ENCODE measurements around the gene DNASE1L3. TPM values are rescaled to one million over a fixed set of nuclear protein-coding genes. Genes with fewer than 3 reads are reported as not detected.
"Not testable (repeated sequence)": the region's sequence is repeated elsewhere in the genome, so short reads cannot be mapped to it uniquely, and the experiment has no call there.

DNASE1L3 gene
- total and polyA plus RNA-seq, 2 of the 13 experiments (the other 11 are each of a cell fraction or from before 2014, with no cell fraction given): 0.86 to 1.7 TPM

DNA sequence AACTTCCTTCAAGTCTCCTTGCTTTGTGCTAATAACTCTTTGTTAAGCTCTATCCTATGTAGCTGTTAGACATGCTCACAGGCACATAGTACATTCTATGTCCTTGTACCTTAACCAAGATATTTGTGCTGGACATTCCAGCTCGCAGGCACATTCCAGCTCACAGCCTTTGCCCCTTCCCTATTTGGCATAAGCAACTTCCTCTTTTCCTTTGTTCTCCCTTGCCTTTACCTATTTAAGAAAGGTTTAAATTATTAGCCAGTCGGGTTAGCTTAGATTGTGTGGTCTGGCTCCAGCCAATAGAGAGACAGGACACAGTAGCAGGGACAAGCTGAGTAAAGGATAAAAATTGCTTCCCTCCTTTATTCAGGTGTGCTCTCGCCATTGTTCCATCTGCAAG is 9.3 kb downstream of the DNASE1L3 start (continued):
- TF ChIP-seq, protein P1, sequence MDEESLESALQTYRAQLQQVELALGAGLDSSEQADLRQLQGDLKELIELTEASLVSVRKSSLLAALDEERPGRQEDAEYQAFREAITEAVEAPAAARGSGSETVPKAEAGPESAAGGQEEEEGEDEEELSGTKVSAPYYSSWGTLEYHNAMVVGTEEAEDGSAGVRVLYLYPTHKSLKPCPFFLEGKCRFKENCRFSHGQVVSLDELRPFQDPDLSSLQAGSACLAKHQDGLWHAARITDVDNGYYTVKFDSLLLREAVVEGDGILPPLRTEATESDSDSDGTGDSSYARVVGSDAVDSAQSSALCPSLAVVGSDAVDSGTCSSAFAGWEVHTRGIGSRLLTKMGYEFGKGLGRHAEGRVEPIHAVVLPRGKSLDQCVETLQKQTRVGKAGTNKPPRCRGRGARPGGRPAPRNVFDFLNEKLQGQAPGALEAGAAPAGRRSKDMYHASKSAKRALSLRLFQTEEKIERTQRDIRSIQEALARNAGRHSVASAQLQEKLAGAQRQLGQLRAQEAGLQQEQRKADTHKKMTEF (CRISPR knock-in tag; IDR thresholded peaks at IDR 0.05): peak; percentile 51; the same call in 1 of the 2 replicates
- TF ChIP-seq JUN (CRISPR knock-in tag; IDR thresholded peaks at IDR 0.05) (peak; percentile 26; the same call in 1 of the 2 replicates), KDM6A (CRISPR knock-in tag; IDR thresholded peaks at IDR 0.05; ENCODE audit: low read depth) (peak; percentile 69; the same call in 1 of the 2 replicates), GABPA (CRISPR knock-in tag; IDR thresholded peaks at IDR 0.05; ENCODE audit: low read depth) (peak; percentile 51), ZNF614 (CRISPR knock-in tag; IDR thresholded peaks at IDR 0.05; ENCODE audit: borderline replicate concordance) (peak; percentile 60; the same call in 1 of the 2 replicates), BCL6 (CRISPR knock-in tag; IDR thresholded peaks at IDR 0.05) (peak; percentile 68), HNF4G (IDR thresholded peaks at IDR 0.05; ENCODE audit: borderline replicate concordance, low read depth, low read length) (peak; percentile 74; the same call in 1 of the 2 replicates), HNF4G (CRISPR knock-in tag; IDR thresholded peaks at IDR 0.05; ENCODE audit: borderline replicate concordance, low read depth) (peak; percentile 75; the same call in 1 of the 2 replicates), ZNF121 (CRISPR knock-in tag; IDR thresholded peaks at IDR 0.05) (peak; percentile 21; the same call in 1 of the 2 replicates), SAP130 (CRISPR knock-in tag; IDR thresholded peaks at IDR 0.05; ENCODE audit: low read depth) (peak; percentile 53; the same call in 1 of the 2 replicates), HMG20A (CRISPR knock-in tag; IDR thresholded peaks at IDR 0.05; ENCODE audit: borderline replicate concordance) (peak; percentile 45; the same call in 1 of the 2 replicates), POGZ (CRISPR knock-in tag; IDR thresholded peaks at IDR 0.05) (peak; percentile 74), ZNF317 (CRISPR knock-in tag; IDR thresholded peaks at IDR 0.05) (0 out of 2 replicates have a peak, but pooled peaks have one; percentile 61), TCF7 (IDR thresholded peaks at IDR 0.05; ENCODE audit: low read depth) (peak; percentile 63), RCOR2 (CRISPR knock-in tag; IDR thresholded peaks at IDR 0.05) (peak; percentile 59; the same call in 1 of the 2 replicates), EP300 (IDR thresholded peaks at IDR 0.05; ENCODE audit: low read depth in 2 of 2, low read length in 2 of 2) (peak in 1 of 2 experiments; percentile 73; a peak in 2 of 4 replicates), EP300 (CRISPR knock-in tag; IDR thresholded peaks at IDR 0.05; ENCODE audit: borderline replicate concordance) (peak; percentile 78; the same call in 1 of the 2 replicates), CEBPG (CRISPR knock-in tag; IDR thresholded peaks at IDR 0.05) (peak; percentile 50), NR2F6 (IDR thresholded peaks at IDR 0.05) (peak; percentile 74), NR2F6 (CRISPR knock-in tag; IDR thresholded peaks at IDR 0.05) (peak; percentile 84), HNF4A (CRISPR knock-in tag; IDR thresholded peaks at IDR 0.05) (peak; percentile 91)
- TF ChIP-seq, protein P2, sequence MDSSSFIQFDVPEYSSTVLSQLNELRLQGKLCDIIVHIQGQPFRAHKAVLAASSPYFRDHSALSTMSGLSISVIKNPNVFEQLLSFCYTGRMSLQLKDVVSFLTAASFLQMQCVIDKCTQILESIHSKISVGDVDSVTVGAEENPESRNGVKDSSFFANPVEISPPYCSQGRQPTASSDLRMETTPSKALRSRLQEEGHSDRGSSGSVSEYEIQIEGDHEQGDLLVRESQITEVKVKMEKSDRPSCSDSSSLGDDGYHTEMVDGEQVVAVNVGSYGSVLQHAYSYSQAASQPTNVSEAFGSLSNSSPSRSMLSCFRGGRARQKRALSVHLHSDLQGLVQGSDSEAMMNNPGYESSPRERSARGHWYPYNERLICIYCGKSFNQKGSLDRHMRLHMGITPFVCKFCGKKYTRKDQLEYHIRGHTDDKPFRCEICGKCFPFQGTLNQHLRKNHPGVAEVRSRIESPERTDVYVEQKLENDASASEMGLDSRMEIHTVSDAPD (CRISPR knock-in tag; IDR thresholded peaks at IDR 0.05): peak; percentile 94
- not testable (repeated sequence) for TF ChIP-seq GABPA (IDR thresholded peaks at IDR 0.05; ENCODE audit: low read depth, low read length)
- TF ChIP-seq, protein P3, sequence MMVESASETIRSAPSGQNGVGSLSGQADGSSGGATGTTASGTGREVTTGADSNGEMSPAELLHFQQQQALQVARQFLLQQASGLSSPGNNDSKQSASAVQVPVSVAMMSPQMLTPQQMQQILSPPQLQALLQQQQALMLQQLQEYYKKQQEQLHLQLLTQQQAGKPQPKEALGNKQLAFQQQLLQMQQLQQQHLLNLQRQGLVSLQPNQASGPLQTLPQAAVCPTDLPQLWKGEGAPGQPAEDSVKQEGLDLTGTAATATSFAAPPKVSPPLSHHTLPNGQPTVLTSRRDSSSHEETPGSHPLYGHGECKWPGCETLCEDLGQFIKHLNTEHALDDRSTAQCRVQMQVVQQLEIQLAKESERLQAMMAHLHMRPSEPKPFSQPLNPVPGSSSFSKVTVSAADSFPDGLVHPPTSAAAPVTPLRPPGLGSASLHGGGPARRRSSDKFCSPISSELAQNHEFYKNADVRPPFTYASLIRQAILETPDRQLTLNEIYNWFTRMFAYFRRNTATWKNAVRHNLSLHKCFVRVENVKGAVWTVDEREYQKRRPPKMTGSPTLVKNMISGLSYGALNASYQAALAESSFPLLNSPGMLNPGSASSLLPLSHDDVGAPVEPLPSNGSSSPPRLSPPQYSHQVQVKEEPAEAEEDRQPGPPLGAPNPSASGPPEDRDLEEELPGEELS (CRISPR knock-in tag; IDR thresholded peaks at IDR 0.05): peak; percentile 47; the same call in 1 of the 2 replicates
- TF ChIP-seq, protein P4, sequence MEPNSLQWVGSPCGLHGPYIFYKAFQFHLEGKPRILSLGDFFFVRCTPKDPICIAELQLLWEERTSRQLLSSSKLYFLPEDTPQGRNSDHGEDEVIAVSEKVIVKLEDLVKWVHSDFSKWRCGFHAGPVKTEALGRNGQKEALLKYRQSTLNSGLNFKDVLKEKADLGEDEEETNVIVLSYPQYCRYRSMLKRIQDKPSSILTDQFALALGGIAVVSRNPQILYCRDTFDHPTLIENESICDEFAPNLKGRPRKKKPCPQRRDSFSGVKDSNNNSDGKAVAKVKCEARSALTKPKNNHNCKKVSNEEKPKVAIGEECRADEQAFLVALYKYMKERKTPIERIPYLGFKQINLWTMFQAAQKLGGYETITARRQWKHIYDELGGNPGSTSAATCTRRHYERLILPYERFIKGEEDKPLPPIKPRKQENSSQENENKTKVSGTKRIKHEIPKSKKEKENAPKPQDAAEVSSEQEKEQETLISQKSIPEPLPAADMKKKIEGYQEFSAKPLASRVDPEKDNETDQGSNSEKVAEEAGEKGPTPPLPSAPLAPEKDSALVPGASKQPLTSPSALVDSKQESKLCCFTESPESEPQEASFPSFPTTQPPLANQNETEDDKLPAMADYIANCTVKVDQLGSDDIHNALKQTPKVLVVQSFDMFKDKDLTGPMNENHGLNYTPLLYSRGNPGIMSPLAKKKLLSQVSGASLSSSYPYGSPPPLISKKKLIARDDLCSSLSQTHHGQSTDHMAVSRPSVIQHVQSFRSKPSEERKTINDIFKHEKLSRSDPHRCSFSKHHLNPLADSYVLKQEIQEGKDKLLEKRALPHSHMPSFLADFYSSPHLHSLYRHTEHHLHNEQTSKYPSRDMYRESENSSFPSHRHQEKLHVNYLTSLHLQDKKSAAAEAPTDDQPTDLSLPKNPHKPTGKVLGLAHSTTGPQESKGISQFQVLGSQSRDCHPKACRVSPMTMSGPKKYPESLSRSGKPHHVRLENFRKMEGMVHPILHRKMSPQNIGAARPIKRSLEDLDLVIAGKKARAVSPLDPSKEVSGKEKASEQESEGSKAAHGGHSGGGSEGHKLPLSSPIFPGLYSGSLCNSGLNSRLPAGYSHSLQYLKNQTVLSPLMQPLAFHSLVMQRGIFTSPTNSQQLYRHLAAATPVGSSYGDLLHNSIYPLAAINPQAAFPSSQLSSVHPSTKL (CRISPR knock-in tag; IDR thresholded peaks at IDR 0.05): peak; percentile 89
